ENCODE measurements around the gene KCTD1. TPM values are rescaled to one million over a fixed set of nuclear protein-coding genes. Genes with fewer than 3 reads are reported as not detected.

The KCTD1 gene
- total and polyA plus RNA-seq, 2 donors (not counting 1 experiment from before 2014, with no cell fraction given), result 2.3 to 5.0 TPM

- CTCF ChIA-PET, result interaction anchor here (1.2 kb wide), 1 partner anchor 8 kb away, joined by 4 read pairs; no protein-coding TSS in a partner anchor
- no peak overlapping the region for H2AFZ ChIP-seq (ENCODE audit: insufficient read depth, low read depth, low read length, poor library complexity, severe bottlenecking)
Measured at GRCh38 chr18:26479065-26479680, 69.2 kb downstream of the KCTD1 start.

More at GRCh38 chr18:26479065-26479680, 69.2 kb downstream of the KCTD1 start:
- Histone ChIP-seq H3K79me2 (ENCODE audit: control insufficient read depth, insufficient read depth, low read length) (no peaks in the 10 kb centered on the region), H3K4me3 (ENCODE audit: control extremely low read depth in 1 of 5, extremely low read depth in 1 of 5, insufficient read depth in 1 of 5, low read depth in 2 of 5, low read length in 4 of 5) (no peak overlapping the region), H3K4me2 (replicated peaks; ENCODE audit: low read depth, low read length, poor library complexity, severe bottlenecking) (no peak overlapping the region), H3K4me1 (ENCODE audit: control insufficient read depth in 2 of 2, insufficient read depth in 2 of 2, low read length in 2 of 2) (no peaks in the 10 kb centered on the region), H3K9me3 (ENCODE audit: control extremely low read depth in 1 of 3, control insufficient read depth in 2 of 3, insufficient read depth in 1 of 3, low read length in 2 of 3) (no peaks in the 10 kb centered on the region), H3K27me3 (replicated peaks in 1 of 4; ENCODE audit: control extremely low read depth in 1 of 4, control insufficient read depth in 3 of 4, insufficient read depth in 4 of 4, low read length in 3 of 4) (no peaks in the 10 kb centered on the region), H4K20me1 (ENCODE audit: control insufficient read depth, insufficient read depth, low read length, poor library complexity, severe bottlenecking) (no peaks in the 10 kb centered on the region), H3K9ac (ENCODE audit: low read length) (no peak overlapping the region), H3K36me3 (replicated peaks in 1 of 2; ENCODE audit: control extremely low read depth in 1 of 2, control insufficient read depth in 1 of 2, extremely low read depth in 1 of 2, insufficient read depth in 2 of 2, low read length in 1 of 2) (no peaks in the 10 kb centered on the region), H3K27ac (ENCODE audit: low read length in 2 of 2) (no peak overlapping the region)
- Mint-ChIP-seq H3K27ac (no peak overlapping the region), H3K9me3 (ENCODE audit: insufficient read depth) (no peaks in the 10 kb centered on the region), H3K4me1 (no peaks in the 10 kb centered on the region), H3K4me3 (no peak overlapping the region), H3K27me3 (no peaks in the 10 kb centered on the region)
- POLR2A ChIA-PET, result no interaction called here
- TF ChIP-seq EZH2 (IDR thresholded peaks at IDR 0.05; ENCODE audit: borderline replicate concordance, insufficient read depth, low read depth, low read length, poor library complexity, severe bottlenecking) (no peak), CTCF (IDR thresholded peaks at IDR 0.05) (no peak)
- WGBS (ENCODE audit: insufficient coverage), result 94% methylated on average over 25 of the region's 26 CpGs
- ATAC-seq (ENCODE audit: low read depth), result no peak
- intact Hi-C loops (cut with micrococcal nuclease), result no loop called here
- no peak for DNase-seq

All from B cell (primary cell).